Transverse colon (tissue), 4 donors: Measurements from ENCODE around the gene PCDHB3. TPM values are rescaled to one million over a fixed set of nuclear protein-coding genes. Genes with fewer than 3 reads are reported as not detected.
"Not testable (repeated sequence)": the region's sequence is repeated elsewhere in the genome, so short reads cannot be mapped to it uniquely, and the experiment has no call there.

Experiments
- DNase-seq: peaks from one replicate; pipeline ENCODE4 v3.0.0-alpha.2; 2019
- H3K27ac ChIP-seq, 4 donors: fragments of 200-600 bp; sonication (generic); 2 replicates each; pipeline ENCODE4 v1.5.1; 2016 to 2018; ENCODE audit warnings: inconsistent platforms in 4 of 4
- H3K27me3 ChIP-seq: fragments of 200-600 bp; sonication (generic); 2 replicates; pipeline ENCODE4 v1.5.1; 2017; ENCODE audit warnings: inconsistent platforms
- H3K36me3 ChIP-seq, 4 donors: fragments of 200-600 bp; sonication (generic); 2 replicates each; pipeline ENCODE4 v1.5.1; 2017 to 2019; ENCODE audit warnings: inconsistent platforms in 4 of 4
- H3K4me1 ChIP-seq, 4 donors: fragments of 200-600 bp; sonication (generic); 2 replicates each; pipeline ENCODE4 v1.5.1; 2017 to 2020; ENCODE audit warnings: inconsistent platforms in 4 of 4
- H3K4me3 ChIP-seq, 4 donors: fragments of 200-600 bp; sonication (generic); 1 replicate in 1 of 4; 2 replicates in 3 of 4; pipeline versions ENCODE4 v1.5.1 to v1.6.1; 2017 to 2019; ENCODE audit warnings: inconsistent platforms in 4 of 4
- H3K9me3 ChIP-seq, 2 donors: fragments of 200-600 bp; sonication (generic); 2 replicates each; pipeline ENCODE4 v1.5.1; 2017 to 2019; ENCODE audit warnings: inconsistent platforms in 2 of 2
- CTCF ChIP-seq, 5 experiments: fragments of 200-600 bp in 3 of 5; fragments of 450-650 bp in 2 of 5; sonication (generic) in 3 of 5; IDR thresholded peaks; 1 replicate in 2 of 5; 2 replicates in 3 of 5; pipeline ENCODE4 v1.5.1; 2016 to 2017; ENCODE audit warnings: antibody characterized with exemption in 5 of 5, inconsistent platforms in 3 of 5, mild to moderate bottlenecking in 2 of 5, moderate library complexity in 1 of 5
- EP300 ChIP-seq: sonication (generic); formaldehyde crosslinking; IDR thresholded peaks from one replicate; pipeline ENCODE4 v1.6.1; 2017; ENCODE audit warnings: antibody characterized with exemption, low read depth
- POLR2A ChIP-seq: fragments of 450-650 bp; IDR thresholded peaks from one replicate; pipeline ENCODE4 v1.6.1; 2016; ENCODE audit warnings: antibody characterized with exemption, mild to moderate bottlenecking, moderate library complexity
- POLR2AphosphoS5 ChIP-seq, 3 donors: sonication (generic); formaldehyde crosslinking; IDR thresholded peaks; one replicate each; pipeline ENCODE4 v1.6.1; 2016; ENCODE audit warnings: antibody characterized with exemption in 3 of 3
- WGBS, 2 donors: methylation state at CpG; one replicate each; pipeline ENCODE4 v1.1.5; 2018; ENCODE audit warnings: low coverage in 1 of 2; 5-methylcytosine and 5-hydroxymethylcytosine counted together
- in situ Hi-C, 4 donors: fragments of 200-750 bp; cut with MboI; loops; one replicate each; pipeline versions ENCODE4 v1.15.0 to v1.15.1; 2017; ENCODE audit warnings: low sequenced_read_pairs in 3 of 4, low pct_ligation_motif_present in 1 of 4, low pct_unique_long_range_greater_than_20kb in 1 of 4
- intact Hi-C: fragments of 100-400 bp; cut with DNase I; formaldehyde crosslinking; loops from one replicate; pipeline ENCODE4 v1.15.1; 2023; ENCODE audit warnings: low total_unique reads
- total RNA-seq, 4 donors: library from RNA; depleted of rRNA; stranded (reverse); fragments of >200 nt; gene quantifications; one replicate each; pipeline ENCODE4 v1.1.0, GENCODE V29; 2016

PCDHB3 gene
- total RNA-seq, 4 donors from 2014 or later: 0.64 to 0.82 (median 0.80) TPM; not detected in 1

GRCh38 chr5:141082228-141082627 is 18.0 kb upstream of the PCDHB3 start:
- intact Hi-C loops: no loop called here
- peaks cover 7 to 14% of the 10 kb centered on the region in 2 donors for H3K9me3 ChIP-seq
- no peak for DNase-seq
- no peak overlapping the region for H3K27ac ChIP-seq
- H3K27me3 ChIP-seq: peaks cover 8% of the 10 kb centered on the region
- no peak for TF ChIP-seq EP300
- no peak for TF ChIP-seq POLR2AphosphoS5 (IDR thresholded peaks at IDR 0.05)
- no peak for TF ChIP-seq POLR2A
- no peak for TF ChIP-seq CTCF (IDR thresholded peaks at IDR 0.05)
- H3K4me1 ChIP-seq: no peaks in the 10 kb centered on the region
- H3K4me3 ChIP-seq: no peak overlapping the region
- H3K36me3 ChIP-seq: no peaks in the 10 kb centered on the region
- in situ Hi-C loops: loop anchor here in 1 of 4 donors (25.0 kb wide), 1 partner anchor 480 kb away; no protein-coding TSS in a partner anchor

- no peaks in the 10 kb centered on the region for H3K4me1 ChIP-seq
- peaks cover 4% of the 10 kb centered on the region for H3K27me3 ChIP-seq
- DNase-seq: peak; percentile 18
- in situ Hi-C loops: loop anchor here in 1 of 4 donors (25.0 kb wide), 1 partner anchor 478 kb away; no protein-coding TSS in a partner anchor
- H3K4me3 ChIP-seq: peak overlapping the region in 3 of 4 donors; percentile 21 to 36 (median 29)
- H3K27ac ChIP-seq: peak overlapping the region in 3 of 4 donors; percentile 44 to 67 (median 57)
- peaks cover 3 to 8% of the 10 kb centered on the region in 2 donors for H3K9me3 ChIP-seq
- 17 to 34% methylated on average over 21 of the region's 21 CpGs for WGBS, 2 donors
- intact Hi-C loops: no loop called here
- H3K36me3 ChIP-seq: no peaks in the 10 kb centered on the region
- no peak for TF ChIP-seq EP300
- TF ChIP-seq CTCF (IDR thresholded peaks at IDR 0.05): peak in 4 of 5 experiments; percentile 21 to 35 (median 27)
These were observed 15.7 kb upstream of the PCDHB3 start for GRCh38 chr5:141084487-141084989.

GRCh38 chr5:141094481-141095262 is 5.6 kb upstream of the PCDHB3 start, which contains the start of gene PCDHB2:
TSS of gene PCDHB2 (plus strand) at chr5:141094615. CDS start at chr5:141094791, 176 bp downstream.
- H3K27me3 ChIP-seq: peaks cover 27% of the 10 kb centered on the region
- WGBS, 2 donors: 25 to 41% methylated on average over 8 to 29 of the region's 29 CpGs
- no peaks in the 10 kb centered on the region for H3K36me3 ChIP-seq
- TF ChIP-seq EP300 (no peak), CTCF (IDR thresholded peaks at IDR 0.05) (peak in 4 of 5 experiments; percentile 10 to 21 (median 16))
- no peak within 1 kb of the TSS for H3K27ac ChIP-seq
- H3K4me1 ChIP-seq: no peaks in the 10 kb centered on the region
- peaks cover 20 to 37% of the 10 kb centered on the region in 2 donors for H3K9me3 ChIP-seq
- in situ Hi-C loops: loop anchor here in 1 of 4 donors (25.0 kb wide), 1 partner anchor 468 kb away; no protein-coding TSS in a partner anchor
- peak within 1 kb of the TSS in 1 of 4 donors; percentile 31 for H3K4me3 ChIP-seq
- intact Hi-C loops: no loop called here
- no peak for DNase-seq

- Histone ChIP-seq H3K4me1 (no peaks in the 10 kb centered on the region), H3K27ac (no peak overlapping the region), H3K9me3 (peaks cover 22 to 40% of the 10 kb centered on the region in 2 donors), H3K27me3 (peaks cover 27% of the 10 kb centered on the region), H3K4me3 (no peak overlapping the region), H3K36me3 (no peaks in the 10 kb centered on the region)
- WGBS, 2 donors: 58 to 60% methylated on average over 3 to 12 of the region's 12 CpGs
- in situ Hi-C loops (loop anchor here in 1 of 4 donors (25.0 kb wide), 1 partner anchor 467 kb away; no protein-coding TSS in a partner anchor), intact Hi-C loops (no loop called here)
- TF ChIP-seq POLR2AphosphoS5 (IDR thresholded peaks at IDR 0.05): no peak
- TF ChIP-seq EP300: no peak
- no peak for TF ChIP-seq POLR2A
- TF ChIP-seq CTCF (IDR thresholded peaks at IDR 0.05): no peak
- no peak for DNase-seq
These were observed 5.0 kb upstream of the PCDHB3 start for GRCh38 chr5:141095263-141095641.

GRCh38 chr5:141096181-141096580 is 4.1 kb upstream of the PCDHB3 start:
- in situ Hi-C loops: loop anchor here in 1 of 4 donors (25.0 kb wide), 1 partner anchor 466 kb away; no protein-coding TSS in a partner anchor

GRCh38 chr5:141096586-141096985 is 3.7 kb upstream of the PCDHB3 start:
- 89% methylated on average over 20 of the region's 38 CpGs; no CpG with 5 or more reads in 1 of the 2 donors for WGBS, 2 donors
- H3K36me3 ChIP-seq, DNase-seq, intact Hi-C loops, H3K27ac ChIP-seq, H3K4me3 ChIP-seq, H3K4me1 ChIP-seq: not testable (repeated sequence)
- in situ Hi-C loops: loop anchor here in 1 of 4 donors (25.0 kb wide), 1 partner anchor 466 kb away; no protein-coding TSS in a partner anchor
- H3K9me3 ChIP-seq: peaks cover 26 to 51% of the 10 kb centered on the region in 2 donors
- H3K27me3 ChIP-seq: peaks cover 27% of the 10 kb centered on the region

More at GRCh38 chr5:141096181-141096580, 4.1 kb upstream of the PCDHB3 start:
- H3K36me3 ChIP-seq, DNase-seq, H3K4me1 ChIP-seq, intact Hi-C loops, H3K27ac ChIP-seq, H3K4me3 ChIP-seq: not testable (repeated sequence)
- 70% methylated on average over 22 of the region's 46 CpGs; no CpG with 5 or more reads in 1 of the 2 donors for WGBS, 2 donors
- peaks cover 27% of the 10 kb centered on the region for H3K27me3 ChIP-seq
- H3K9me3 ChIP-seq: peaks cover 26 to 50% of the 10 kb centered on the region in 2 donors
